Activated CD4-positive, alpha-beta T cell treated with anti-CD3 and anti-CD28 coated beads for 24 hours (primary cell): ENCODE data around the gene FTH1.

Source experiments
- DNase-seq, 2 donors: peaks; one replicate each; pipeline ENCODE4 v3.0.0-alpha.2; 2020; ENCODE audit warnings: low read depth in 2 of 2

Gene FTH1

GRCh38 chr11:61948505-61948904 is 18.9 kb downstream of the FTH1 start:
- no peak for DNase-seq

GRCh38 chr11:61947486-61948210 is 19.8 kb downstream of the FTH1 start:
- peak; percentile 45 to 51 for DNase-seq

GRCh38 chr11:61946894-61947293 is 20.5 kb downstream of the FTH1 start:
- DNase-seq: no peak

GRCh38 chr11:61945191-61945590 is 22.2 kb downstream of the FTH1 start:
- DNase-seq: no peak

- DNase-seq: no peak
These were observed 27.0 kb downstream of the FTH1 start for GRCh38 chr11:61940466-61940865.

GRCh38 chr11:61935861-61936260 is 31.6 kb downstream of the FTH1 start:
- no peak for DNase-seq

- no peak for DNase-seq
These were observed 36.5 kb downstream of the FTH1 start for GRCh38 chr11:61930933-61931332.

- DNase-seq: no peak
These were observed 38.8 kb downstream of the FTH1 start for GRCh38 chr11:61928606-61929005.

GRCh38 chr11:61927501-61927900 is 39.9 kb downstream of the FTH1 start:
- DNase-seq: no peak

GRCh38 chr11:61926235-61926634 is 41.2 kb downstream of the FTH1 start:
- no peak for DNase-seq

- no peak for DNase-seq
These were observed 41.7 kb downstream of the FTH1 start for GRCh38 chr11:61925736-61926135.

GRCh38 chr11:61924064-61924455 is 43.4 kb downstream of the FTH1 start:
- no peak for DNase-seq

GRCh38 chr11:61923166-61924063 is 44.0 kb downstream of the FTH1 start:
- no peak for DNase-seq

GRCh38 chr11:61922539-61922938 is 44.9 kb downstream of the FTH1 start:
- DNase-seq: no peak

- no peak for DNase-seq
These were observed 46.0 kb downstream of the FTH1 start for GRCh38 chr11:61921446-61921845.

- no peak for DNase-seq
These were observed 47.5 kb downstream of the FTH1 start for GRCh38 chr11:61919705-61920631.

GRCh38 chr11:61918938-61919704 is 48.3 kb downstream of the FTH1 start:
- DNase-seq: no peak

GRCh38 chr11:61918251-61918937 is 49.0 kb downstream of the FTH1 start:
- DNase-seq: no peak

- no peak for DNase-seq
These were observed 49.9 kb downstream of the FTH1 start, which contains the start of gene RAB3IL1 for GRCh38 chr11:61917334-61918109. Gene RAB3IL1 (minus strand): TSS chr11:61917566. CDS start chr11:61917367, 199 bp downstream.
